WI38 (cell line): ENCODE data around the gene MOB3A.

Experiments used
- H3K4me3 ChIP-seq: 2 replicates; pipeline ENCODE4 v1.5.1; 2011; ENCODE audit warnings: low read depth, mild to moderate bottlenecking, control low read depth, low read length
- CTCF ChIP-seq: IDR thresholded peaks from 2 replicates; pipeline ENCODE4 v1.5.1; 2012; ENCODE audit warnings: low read depth, mild to moderate bottlenecking, control low read depth, low read length

Gene MOB3A

GRCh38 chr19:2054763-2055162, 41.4 kb downstream of the MOB3A start:
- H3K4me3 ChIP-seq, result no peak overlapping the region
- TF ChIP-seq CTCF, result no peak

DNA sequence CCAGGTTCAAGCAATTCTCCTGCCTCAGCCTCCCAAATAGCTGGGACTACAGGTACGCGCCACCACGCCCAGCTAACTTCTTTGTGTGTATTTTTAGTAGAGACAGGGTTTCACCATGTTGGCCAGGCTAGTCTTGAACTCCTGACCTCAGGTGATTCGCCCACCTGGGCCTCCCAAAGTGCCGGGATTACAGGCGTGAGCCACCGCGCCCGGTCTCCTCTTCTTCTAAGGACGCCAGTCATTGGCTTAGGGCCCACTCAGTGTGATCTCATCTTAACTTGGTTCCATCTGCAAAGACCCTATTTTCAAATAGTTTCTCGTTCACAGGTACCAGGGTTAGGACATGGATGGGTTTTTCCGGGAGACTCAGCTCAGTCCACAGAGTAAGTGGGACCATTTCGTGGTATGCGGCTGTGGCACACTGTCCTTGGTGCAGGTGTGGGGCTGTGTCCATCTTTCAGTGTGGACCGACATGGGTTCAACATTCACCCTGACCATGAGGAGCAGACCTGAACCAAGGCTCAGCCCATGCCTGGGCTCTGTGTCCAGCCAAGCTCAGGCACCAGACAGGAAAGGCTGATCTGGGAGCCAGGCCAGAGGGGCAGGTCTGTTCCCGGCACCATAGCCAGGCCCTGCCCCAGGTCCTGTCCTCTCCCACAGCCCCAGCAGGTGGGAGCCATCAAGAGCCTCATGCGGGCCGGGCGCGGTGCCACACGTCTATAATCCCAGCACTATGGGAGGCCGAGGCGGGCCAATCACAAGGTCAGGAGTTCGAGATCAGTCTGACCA, 42.3 kb downstream of the MOB3A start:
- TF ChIP-seq CTCF, result no peak
- no peak overlapping the region for H3K4me3 ChIP-seq

- no peak overlapping the region for H3K4me3 ChIP-seq
Measured at GRCh38 chr19:2051773-2052704, 44.1 kb downstream of the MOB3A start.

DNA sequence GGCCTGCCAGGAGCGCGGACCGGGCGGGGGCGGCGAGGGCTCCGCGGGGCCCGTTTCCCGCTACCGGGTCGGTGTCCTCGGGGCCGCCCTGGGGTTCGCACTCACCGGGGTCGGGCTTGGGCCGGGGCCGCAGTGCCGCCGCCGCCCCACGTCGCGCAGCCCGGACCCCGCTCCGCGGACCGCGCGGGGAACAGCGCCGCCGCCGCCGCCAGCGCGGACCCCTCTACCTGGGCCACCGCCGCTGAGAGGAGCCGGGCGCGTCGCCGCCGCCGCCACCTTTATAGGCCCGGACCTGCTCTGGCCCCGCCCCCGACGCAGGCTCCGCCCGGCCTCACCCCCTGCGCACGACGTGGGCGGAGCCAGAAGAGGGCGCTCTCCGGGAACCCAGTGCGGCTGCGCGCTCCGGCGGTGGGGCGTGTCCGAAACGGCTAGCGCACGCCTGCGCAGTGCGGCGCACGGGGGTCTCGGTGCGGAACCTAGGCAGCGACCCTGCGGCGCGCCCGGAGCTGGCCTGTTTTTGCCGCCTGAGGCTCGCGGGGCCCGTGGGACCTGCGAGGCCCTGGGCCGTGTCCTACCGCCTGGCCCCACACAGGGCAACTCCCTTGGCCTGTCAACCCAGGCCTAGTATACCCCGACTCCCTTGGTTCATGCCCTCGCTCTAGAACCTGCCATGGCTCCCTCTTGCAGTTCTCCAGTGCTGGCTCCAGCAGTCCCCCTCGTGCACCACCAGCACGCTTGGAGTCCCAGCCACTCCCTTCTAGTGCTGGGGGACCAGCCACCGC, 44.9 kb downstream of the MOB3A start, which contains the start of gene MKNK2:
MKNK2 (minus strand) TSS at position 254 of the 782 bp plus-strand sequence. CDS start 393 bp downstream, outside the sequence.
- peak within 1 kb of the TSS; percentile 84 for H3K4me3 ChIP-seq
- 0 out of 2 replicates have a peak, but pooled peaks have one; percentile 10 for TF ChIP-seq CTCF

More at GRCh38 chr19:2051773-2052704, 44.1 kb downstream of the MOB3A start:
- TF ChIP-seq CTCF, result no peak

GRCh38 chr19:2050349-2050990, 45.7 kb downstream of the MOB3A start:
- TF ChIP-seq CTCF, result no peak
- peak overlapping the region; percentile 84 for H3K4me3 ChIP-seq

DNA sequence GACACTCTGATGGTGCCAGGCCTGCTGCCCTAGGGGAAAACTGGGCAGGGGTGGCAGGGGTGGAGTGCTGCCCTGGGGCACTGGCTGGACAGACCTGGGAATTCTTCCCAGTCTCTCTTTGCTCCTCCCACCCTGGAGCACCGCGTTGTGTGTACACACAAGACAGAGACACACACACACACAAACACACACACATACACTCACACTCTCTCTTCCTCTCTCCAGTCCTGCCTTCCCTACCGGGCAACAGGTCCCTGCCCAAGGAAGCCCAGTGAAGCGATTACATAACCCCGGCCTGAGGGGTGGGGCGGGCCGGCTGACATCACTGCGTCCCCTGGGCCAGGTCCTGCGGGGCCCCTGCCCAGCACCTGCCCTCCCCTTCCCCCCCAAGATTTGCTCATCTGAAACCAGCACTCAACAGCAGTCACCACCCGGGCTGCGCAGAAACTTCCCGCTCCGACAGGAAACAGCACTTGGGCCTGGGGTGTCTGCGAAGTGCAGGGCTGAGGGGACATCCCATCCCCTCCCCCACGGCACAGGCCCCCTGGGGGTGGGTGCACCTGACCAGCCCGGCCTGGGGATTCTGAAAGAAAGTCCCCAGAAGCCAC, 46.3 kb downstream of the MOB3A start:
- TF ChIP-seq CTCF, result no peak
- H3K4me3 ChIP-seq, result peak overlapping the region; percentile 84
